Measurements from ENCODE around the gene ARAP2.

DNA sequence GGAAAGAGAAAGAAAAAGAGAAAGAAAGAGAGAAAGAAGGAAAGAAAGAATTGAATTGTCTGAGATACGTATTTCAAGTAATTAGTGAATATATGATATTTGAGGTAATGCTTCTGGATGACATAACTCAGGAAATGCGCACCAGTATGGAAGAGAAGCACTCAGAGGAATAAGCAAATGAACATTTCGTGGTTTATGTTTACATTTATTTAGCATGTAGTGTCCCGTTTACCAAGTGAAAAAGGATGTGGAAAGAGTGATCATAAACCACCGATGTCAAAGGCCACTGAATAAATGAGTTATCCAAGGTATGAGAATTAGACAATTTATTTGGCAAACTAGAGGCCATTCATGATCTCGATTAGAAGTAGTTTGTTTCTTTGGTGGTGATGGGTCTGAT lies 200.4 kb downstream of the ARAP2 start:
- TF ChIP-seq POLR2A (IDR thresholded peaks at IDR 0.05; ENCODE audit: low read depth, low read length) (no peak), POLR2AphosphoS5 (IDR thresholded peaks at IDR 0.05; ENCODE audit: low read depth, low read length) (no peak), TAF1 (IDR thresholded peaks at IDR 0.05; ENCODE audit: borderline replicate concordance, low read depth, low read length) (no peak)
